Pancreas (tissue), 10 donors: ENCODE data around the gene TM9SF3. TPM values are rescaled to one million over a fixed set of nuclear protein-coding genes. Genes with fewer than 3 reads are reported as not detected.

ENCODE experiments used
- ATAC-seq, 4 donors: fragments of 200-7000 bp; cut with Tn5 transposase; one replicate each; pipeline versions ENCODE4 v1.8.0 to v1.9.1; 2020; ENCODE audit warnings: mild to moderate bottlenecking in 4 of 4, moderate library complexity in 4 of 4
- DNase-seq, 6 donors: peaks; one replicate each; pipeline ENCODE4 v3.0.0-alpha.2; 2020
- FAIRE-seq: peaks from 2 replicates; lab custom pipeline; 2012; peaks lifted over from hg19 to GRCh38; lab: Jason Lieb, UNC
- H3K27ac ChIP-seq, 4 donors: fragments of 200-600 bp; sonication (generic); 1 replicate in 3 of 4; 2 replicates in 1 of 4; pipeline versions ENCODE4 v1.5.0 to v1.8.0; 2020
- H3K27me3 ChIP-seq, 4 donors: fragments of 200-600 bp; one replicate each; pipeline ENCODE4 v1.8.0; 2021
- H3K36me3 ChIP-seq, 3 donors: fragments of 200-600 bp; sonication (generic) in 1 of 3; one replicate each; pipeline versions ENCODE4 v1.5.0 to v1.8.0; 2020 to 2021
- H3K4me1 ChIP-seq, 3 donors: fragments of 200-600 bp; one replicate each; pipeline ENCODE4 v1.8.0; 2021
- H3K4me3 ChIP-seq, 4 donors: fragments of 200-600 bp; sonication (generic) in 2 of 4; one replicate each; pipeline versions ENCODE4 v1.5.0 to v1.8.0; 2020 to 2021
- H3K9me3 ChIP-seq, 4 donors: fragments of 200-600 bp; one replicate each; pipeline ENCODE4 v1.8.0; 2021
- CTCF ChIP-seq, 4 donors: fragments of 200-600 bp; sonication (generic) in 3 of 4; IDR thresholded peaks; one replicate each; pipeline versions ENCODE4 v1.5.0 to v1.8.0; 2021; ENCODE audit warnings: antibody characterized with exemption in 4 of 4
- WGBS, 2 donors: extraction: QIAGEN DNeasy Blood & Tissue Kit; methylation state at CpG; one replicate each; pipeline ENCODE4 v1.1.7; 2013; 5-methylcytosine and 5-hydroxymethylcytosine counted together
- intact Hi-C, 3 donors: fragments of 100-400 bp; cut with DNase I; formaldehyde crosslinking; loops; one replicate each; pipeline versions ENCODE4 v1.11.1 to v1.14.2; 2022
- polyA plus RNA-seq, 2 donors: library from polyadenylated mRNA; stranded (reverse); fragments of 200-250 nt; gene quantifications; one replicate each; pipeline ENCODE4 v1.2.3, GENCODE V29; 2013
- total RNA-seq, 6 donors: library from RNA; stranded (reverse); fragmentation: NEBNext Ultra II Directional in 4 of 6; extraction: Animal tissue kit (Norgen Biotek cat#: 25700) in 4 of 6; gene quantifications; one replicate each; pipeline versions ENCODE4 v1.2.1 to v1.2.4, GENCODE V29; 2021 to 2023
- donor health status: healthy with polysubstance abuse.
- donor health status: DM: no; HTN: no; CAD: no; lungs with moderate emphysema.
- donor health status: DM: no; HTN: no; CAD: no.
- donor health status: control.
- donor health status: control.
- donor health status: Bipolar disorder and iron deficiency.
- donor health status: DM: yes; HTN: yes; CAD: no.
- donor health status: DM: no; HTN: no; CAD: no.
- donor health status: DM: no; HTN: no; CAD: no.
- donor health status: DM: yes; HTN: yes; CAD: no.

TM9SF3 gene
- total and polyA plus RNA-seq, 8 donors = 15.5 to 110 (median 60.2) TPM

GRCh38 chr10:96606946-96607345 is 20.1 kb upstream of the TM9SF3 start:
- ATAC-seq (no peak), FAIRE-seq (no peak), DNase-seq (no peak)
- Histone ChIP-seq H3K27me3 (no peaks in the 10 kb centered on the region), H3K36me3 (peaks cover 0 to 14% (median 0%) of the 10 kb centered on the region in 3 donors), H3K9me3 (no peaks in the 10 kb centered on the region), H3K4me3 (no peak overlapping the region), H3K27ac (no peak overlapping the region), H3K4me1 (no peaks in the 10 kb centered on the region)
- no peak for TF ChIP-seq CTCF (IDR thresholded peaks at IDR 0.05)
- intact Hi-C loops = no loop called here
- 93 to 100% methylated on average over 1 of the region's 1 CpG for whole genome bisulfite sequencing, 2 donors

- DNase-seq = no peak
- Histone ChIP-seq H3K4me1 (no peaks in the 10 kb centered on the region), H3K9me3 (no peaks in the 10 kb centered on the region), H3K27me3 (no peaks in the 10 kb centered on the region), H3K4me3 (no peak overlapping the region), H3K27ac (no peak overlapping the region), H3K36me3 (peaks cover 0 to 14% (median 0%) of the 10 kb centered on the region in 3 donors)
- no peak for ATAC-seq
- intact Hi-C loops = no loop called here
- TF ChIP-seq CTCF (IDR thresholded peaks at IDR 0.05) = no peak
- 89 to 95% methylated on average over 4 of the region's 4 CpGs for WGBS, 2 donors
- FAIRE-seq = no peak
These were observed 19.4 kb upstream of the TM9SF3 start for GRCh38 chr10:96606216-96606615.

- H3K36me3 ChIP-seq = no peaks in the 10 kb centered on the region
- no peak for ATAC-seq
- no peak for TF ChIP-seq CTCF (IDR thresholded peaks at IDR 0.05)
- H3K27ac ChIP-seq = no peak overlapping the region
- FAIRE-seq = no peak
- peaks cover 0 to 6% (median 0%) of the 10 kb centered on the region in 3 donors for H3K4me1 ChIP-seq
- DNase-seq = no peak
- intact Hi-C loops = no loop called here
- no peak overlapping the region for H3K4me3 ChIP-seq
- WGBS, 2 donors = 75 to 79% methylated on average over 4 of the region's 4 CpGs
- H3K27me3 ChIP-seq = no peaks in the 10 kb centered on the region
- no peaks in the 10 kb centered on the region for H3K9me3 ChIP-seq
These were observed 13.5 kb upstream of the TM9SF3 start for GRCh38 chr10:96600337-96600736.

GRCh38 chr10:96598846-96599245 is 12.0 kb upstream of the TM9SF3 start:
- WGBS, 2 donors = 81 to 85% methylated on average over 4 of the region's 4 CpGs
- H3K9me3 ChIP-seq = no peaks in the 10 kb centered on the region
- H3K4me1 ChIP-seq = peaks cover 0 to 6% (median 0%) of the 10 kb centered on the region in 3 donors
- H3K4me3 ChIP-seq = no peak overlapping the region
- no peaks in the 10 kb centered on the region for H3K27me3 ChIP-seq
- no peak for TF ChIP-seq CTCF (IDR thresholded peaks at IDR 0.05)
- intact Hi-C loops = no loop called here
- FAIRE-seq = no peak
- no peak overlapping the region for H3K27ac ChIP-seq
- DNase-seq = no peak
- peaks cover 0 to 4% (median 0%) of the 10 kb centered on the region in 3 donors for H3K36me3 ChIP-seq
- no peak for ATAC-seq
